Tibial nerve (tissue), 3 donors: Measurements from ENCODE around the gene MRPS22.
"Not testable (repeated sequence)": the region's sequence is repeated elsewhere in the genome, so short reads cannot be mapped to it uniquely, and the experiment has no call there.

ENCODE experiments used
- CTCF ChIP-seq, 5 experiments: fragments of 200-600 bp in 3 of 5; fragments of 450-650 bp in 2 of 5; sonication (generic) in 3 of 5; IDR thresholded peaks; one replicate each; pipeline ENCODE4 v1.5.1; 2016 to 2019; ENCODE audit warnings: antibody characterized with exemption in 5 of 5, mild to moderate bottlenecking in 3 of 5, moderate library complexity in 2 of 5
- POLR2A ChIP-seq, 2 donors: fragments of 450-650 bp; IDR thresholded peaks; one replicate each; pipeline ENCODE4 v1.6.1; 2017; ENCODE audit warnings: antibody characterized with exemption in 2 of 2, mild to moderate bottlenecking in 2 of 2, moderate library complexity in 2 of 2

DNA sequence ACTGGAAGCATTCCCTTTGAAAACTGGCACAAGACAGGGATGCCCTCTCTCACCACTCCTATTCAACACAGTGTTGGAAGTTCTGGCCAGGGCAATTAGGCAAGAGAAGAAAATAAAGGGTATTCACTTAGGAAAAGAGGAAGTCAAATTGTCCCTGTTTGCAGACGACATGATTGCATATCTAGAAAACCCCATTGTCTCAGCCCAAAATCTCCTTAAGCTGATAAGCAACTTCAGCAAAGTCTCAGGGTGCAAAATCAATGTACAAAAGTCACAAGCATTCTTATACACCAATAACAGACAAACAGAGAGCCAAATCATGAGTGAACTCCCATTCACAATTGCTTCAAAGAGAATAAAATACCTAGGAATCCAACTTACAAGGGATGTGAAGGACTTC lies 9.1 kb upstream of the MRPS22 start:
- not testable (repeated sequence) for TF ChIP-seq CTCF, POLR2A (IDR thresholded peaks at IDR 0.05)
